GM19240 (cell line): Measurements from ENCODE around the gene SLC17A2.
"Not testable (repeated sequence)": the region's sequence is repeated elsewhere in the genome, so short reads cannot be mapped to it uniquely, and the experiment has no call there.

Experiments
- DNase-seq: peaks from one replicate; pipeline ENCODE4 v3.0.0; 2011; ENCODE audit warnings: low spot score; ENCODE audit not compliant: insufficient read length

The SLC17A2 gene

DNA sequence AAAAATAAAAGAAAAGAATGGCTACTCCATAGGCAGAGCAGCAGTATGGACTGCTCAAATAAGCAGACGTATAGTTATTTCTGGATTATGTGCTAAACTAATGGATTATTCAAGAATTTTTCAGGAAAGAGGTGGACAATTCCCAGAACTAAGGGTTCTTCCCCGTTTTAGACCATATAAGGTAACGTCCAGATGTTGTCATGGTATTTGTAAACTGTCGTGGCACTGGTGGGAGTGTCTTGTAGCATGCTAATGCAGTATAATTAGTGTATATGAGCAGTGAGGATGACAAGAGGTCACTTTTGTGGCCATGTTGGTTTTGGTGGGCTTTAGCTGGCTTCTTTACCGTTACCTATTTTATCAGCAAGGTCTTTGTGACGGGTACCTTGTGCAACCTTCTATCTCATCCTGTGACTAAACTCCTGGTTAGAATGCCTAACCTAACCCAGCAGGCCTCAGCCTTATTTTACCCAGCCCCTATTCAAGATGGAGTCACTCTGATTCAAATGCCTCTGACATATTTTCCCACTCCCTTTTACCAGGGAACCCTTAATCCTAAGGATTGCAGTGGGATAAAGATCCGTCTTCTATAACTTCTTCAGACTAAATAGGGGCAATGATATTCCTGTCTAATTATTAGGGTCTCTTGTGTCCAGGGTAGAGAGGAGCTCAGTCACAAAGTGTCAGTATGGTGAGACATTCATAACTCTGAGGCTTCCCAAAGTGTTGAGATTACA is 21.0 kb upstream of the SLC17A2 start:
- DNase-seq: no peak

DNA sequence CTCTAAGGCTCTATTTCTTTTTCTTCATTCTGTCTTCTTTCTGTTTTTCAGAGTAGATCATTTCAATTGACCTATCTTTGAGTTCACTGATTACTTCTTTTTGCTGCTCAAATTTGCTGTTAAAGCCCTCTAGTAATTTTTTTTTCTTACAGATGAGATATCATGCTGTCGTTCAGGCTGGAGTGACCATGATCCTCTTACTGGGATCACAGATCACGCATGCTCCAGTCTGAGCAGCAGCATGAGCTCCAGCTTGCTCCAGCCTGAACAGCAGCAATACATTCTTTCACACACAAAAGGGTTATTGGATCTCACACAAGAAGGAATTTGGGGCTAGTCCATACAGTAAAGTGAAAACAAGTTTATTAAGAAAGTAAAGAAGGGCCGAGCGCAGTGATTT is 19.8 kb upstream of the SLC17A2 start:
- no peak for DNase-seq

- no peak for DNase-seq
Measured at GRCh38 chr6:25949695-25950094, 19.2 kb upstream of the SLC17A2 start.

DNA sequence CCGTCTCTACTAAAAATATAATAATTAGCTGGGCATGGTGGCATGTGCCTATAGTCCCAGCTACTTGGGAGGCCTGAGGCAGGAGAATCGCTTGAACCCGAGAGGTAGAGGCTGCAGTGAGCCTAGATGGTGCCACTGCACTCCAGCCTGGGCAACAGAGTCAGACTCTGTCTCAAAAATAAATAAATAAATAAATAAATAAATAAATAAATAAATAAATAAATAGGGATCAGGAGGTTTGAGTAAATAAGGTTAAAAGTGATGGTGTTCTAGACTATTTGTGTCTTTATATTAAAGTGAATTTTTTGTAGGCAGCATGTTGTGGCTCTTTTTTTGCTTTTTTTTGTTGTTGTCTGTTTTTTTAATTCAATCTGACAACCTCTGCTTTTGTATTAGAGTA is 17.0 kb upstream of the SLC17A2 start:
- not testable (repeated sequence) for DNase-seq

- DNase-seq: no peak
Measured at GRCh38 chr6:25946631-25947030, 16.1 kb upstream of the SLC17A2 start.

DNA sequence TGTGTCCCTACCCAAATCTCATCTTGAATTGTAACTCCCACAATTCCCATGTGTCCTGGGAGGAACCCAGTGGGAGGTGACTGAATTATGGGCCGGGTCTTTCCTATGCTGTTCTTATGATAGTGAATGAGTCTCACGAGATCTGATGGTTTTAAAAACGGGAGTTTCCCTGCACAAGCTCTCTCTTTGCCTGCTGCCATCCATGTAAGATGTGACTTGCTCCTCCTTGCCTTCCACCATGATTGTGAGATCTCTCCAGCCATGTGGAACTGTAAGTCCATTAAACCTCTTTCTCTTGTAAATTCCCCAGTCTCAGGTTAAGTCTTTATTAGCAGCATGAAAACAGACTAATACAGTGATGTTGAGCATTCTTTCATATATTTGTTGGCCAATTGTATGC is 15.2 kb upstream of the SLC17A2 start:
- not testable (repeated sequence) for DNase-seq

DNA sequence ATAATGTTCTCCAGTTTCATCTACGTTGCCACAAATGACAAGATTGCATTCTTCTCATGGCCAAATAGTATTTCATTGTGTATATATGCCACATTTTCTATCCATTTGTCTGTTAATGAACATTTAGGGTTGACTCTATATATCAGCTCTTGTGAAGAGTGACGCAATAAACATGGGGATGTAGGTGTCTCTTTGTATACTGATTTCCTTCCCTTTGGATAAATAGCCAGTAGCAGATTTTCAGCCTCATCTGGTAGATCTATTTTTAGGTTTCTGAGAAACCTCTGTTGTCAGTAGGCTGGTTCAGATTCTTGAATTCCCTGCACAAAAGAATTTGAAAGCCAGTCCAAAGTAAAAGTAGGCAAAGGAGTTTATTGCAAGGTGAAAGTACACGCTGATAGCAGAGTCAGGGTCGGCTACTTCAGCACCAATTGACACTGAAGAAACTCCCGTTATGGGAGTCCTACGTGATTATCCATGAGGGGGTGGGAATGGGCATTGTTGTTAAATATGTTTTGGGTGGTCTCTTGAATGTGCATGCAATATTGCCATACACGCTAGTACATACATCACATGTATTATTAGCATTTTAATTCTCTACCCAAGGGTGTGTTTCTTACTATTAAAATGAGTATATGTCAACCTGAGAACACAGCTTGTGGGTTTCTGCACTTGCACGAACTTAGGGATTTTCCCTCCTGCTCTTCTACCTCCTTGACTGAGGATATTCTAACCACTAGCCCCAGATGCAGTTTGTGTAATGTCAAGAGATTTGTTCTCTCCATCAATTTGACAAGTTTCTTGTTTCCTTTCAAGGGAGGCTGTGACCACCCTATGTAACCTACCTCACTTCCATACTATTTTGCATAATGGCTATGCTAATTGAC is 14.4 kb upstream of the SLC17A2 start:
- DNase-seq: no peak

DNA sequence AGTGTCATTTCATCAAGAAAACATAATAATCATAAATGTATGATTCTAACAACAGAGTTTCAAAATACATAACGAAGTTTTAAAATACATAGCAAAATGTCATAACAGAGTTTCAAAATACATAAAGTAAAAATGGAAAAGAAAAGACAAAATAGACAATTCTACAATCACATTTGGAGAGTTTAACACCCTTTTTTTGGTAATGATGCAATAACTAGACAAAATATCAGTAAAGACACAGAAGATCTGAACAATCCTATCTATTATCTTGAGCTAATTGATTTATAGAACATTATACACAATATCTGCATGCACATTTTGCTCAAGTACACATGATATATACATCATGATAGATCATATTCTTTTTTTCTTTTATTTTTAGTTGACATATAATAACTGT is 13.4 kb upstream of the SLC17A2 start:
- no peak for DNase-seq

DNA sequence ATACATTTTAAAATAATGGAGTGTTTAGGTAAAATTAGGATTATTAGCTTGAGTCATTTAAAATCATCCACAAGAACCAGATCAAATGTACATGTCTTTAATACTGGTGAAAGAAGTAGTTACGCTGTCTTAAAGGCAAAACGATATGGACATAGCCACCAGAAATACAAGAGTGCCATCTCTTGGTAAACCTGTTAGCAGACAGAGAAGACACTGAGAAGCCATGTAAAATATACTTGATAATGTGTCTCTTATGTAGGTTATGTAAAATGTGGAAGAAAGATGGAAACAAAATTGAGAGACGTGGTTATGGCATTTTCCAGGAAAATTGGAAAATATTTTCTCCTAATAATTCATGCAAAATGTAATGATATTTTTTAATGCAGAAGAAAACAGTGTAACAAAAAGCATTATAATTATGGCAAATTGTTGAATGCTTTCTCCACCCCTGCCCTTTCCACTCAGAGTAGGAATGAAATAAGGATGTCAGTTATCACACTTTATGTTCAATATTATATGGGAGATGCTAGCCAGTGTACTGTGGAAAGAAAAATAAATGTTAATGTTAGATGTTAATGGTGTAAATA is 12.2 kb upstream of the SLC17A2 start:
- no peak for DNase-seq

DNA sequence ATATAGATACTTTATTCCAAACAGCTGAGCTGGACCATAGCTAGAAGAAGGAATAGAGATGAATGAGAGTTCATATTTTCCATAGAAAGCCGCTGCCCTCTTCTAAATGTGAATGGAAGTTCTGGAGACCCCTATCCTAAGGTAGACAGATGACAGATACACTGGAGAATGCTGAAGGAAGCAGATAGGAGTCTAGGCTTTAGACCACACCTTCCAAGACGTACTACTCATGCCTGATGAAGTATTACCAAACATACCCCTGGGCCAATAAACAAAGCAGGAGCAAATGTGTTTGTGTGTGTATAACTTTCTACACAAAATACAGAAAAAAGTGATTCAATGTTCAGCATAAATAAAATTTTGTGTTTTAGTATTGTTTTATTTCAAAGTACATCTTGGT is 9.1 kb upstream of the SLC17A2 start:
- no peak for DNase-seq

DNA sequence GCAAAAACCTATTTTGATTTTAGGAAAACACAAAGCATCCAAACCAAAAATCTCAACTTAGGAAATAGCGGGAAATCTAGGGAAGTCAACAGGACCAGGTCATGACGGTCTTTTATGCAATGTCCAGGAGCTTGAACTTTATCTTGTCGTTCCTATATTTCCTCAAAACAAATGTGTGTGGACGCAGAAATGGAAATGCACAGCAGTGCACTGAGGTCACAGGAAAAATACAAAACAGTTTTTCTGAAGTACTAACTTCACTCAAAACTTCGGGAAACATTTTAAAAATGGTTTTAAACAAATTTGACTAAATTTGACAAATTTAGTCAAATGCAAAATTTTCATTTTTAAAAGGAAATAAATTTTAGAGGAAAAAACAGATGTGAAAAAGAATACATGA is 5.5 kb upstream of the SLC17A2 start:
- no peak for DNase-seq

DNA sequence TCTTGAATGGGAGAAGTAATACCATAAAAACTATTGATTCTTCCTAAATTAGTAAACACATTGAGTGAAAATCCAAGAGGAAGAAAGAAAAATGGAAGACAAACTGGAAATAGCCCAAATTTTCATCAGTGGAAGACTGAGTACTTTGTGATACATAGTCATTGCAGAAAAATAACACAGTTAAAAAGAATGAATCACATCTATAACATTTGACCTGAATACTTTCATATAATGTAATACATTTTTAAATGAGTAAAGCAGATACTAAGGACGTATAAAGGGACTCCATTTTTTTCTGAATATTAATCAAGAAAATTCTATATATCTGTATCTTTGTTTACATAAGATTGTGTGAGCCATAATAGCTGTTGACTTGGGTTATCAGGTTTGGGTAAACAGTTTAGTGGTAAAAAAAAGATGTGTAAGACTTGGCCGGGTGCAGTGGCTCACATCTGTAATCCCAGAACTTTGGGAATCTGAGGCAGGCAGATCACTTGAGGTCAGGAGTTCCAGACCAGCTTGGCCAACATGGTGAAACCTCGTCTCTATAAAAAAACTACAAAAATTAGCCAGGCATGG is 4.3 kb upstream of the SLC17A2 start:
- DNase-seq: no peak

GRCh38 chr6:25934156-25934555 is 3.7 kb upstream of the SLC17A2 start:
- no peak for DNase-seq

DNA sequence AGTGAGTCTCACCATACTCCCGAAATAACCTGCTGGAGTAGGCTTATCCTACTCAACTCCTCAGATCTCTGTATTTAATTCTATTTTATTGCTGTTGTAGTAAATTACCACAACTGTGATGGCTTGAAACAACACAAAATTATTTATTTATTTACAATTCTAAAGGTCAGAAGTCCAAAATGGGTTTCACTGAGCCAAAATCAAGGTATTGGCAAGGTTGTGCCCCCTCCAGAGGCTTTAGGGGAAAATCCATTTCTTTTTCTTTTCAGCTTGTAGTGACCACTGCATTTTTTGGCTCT is 869 bp upstream of the SLC17A2 start:
- no peak for DNase-seq

DNA sequence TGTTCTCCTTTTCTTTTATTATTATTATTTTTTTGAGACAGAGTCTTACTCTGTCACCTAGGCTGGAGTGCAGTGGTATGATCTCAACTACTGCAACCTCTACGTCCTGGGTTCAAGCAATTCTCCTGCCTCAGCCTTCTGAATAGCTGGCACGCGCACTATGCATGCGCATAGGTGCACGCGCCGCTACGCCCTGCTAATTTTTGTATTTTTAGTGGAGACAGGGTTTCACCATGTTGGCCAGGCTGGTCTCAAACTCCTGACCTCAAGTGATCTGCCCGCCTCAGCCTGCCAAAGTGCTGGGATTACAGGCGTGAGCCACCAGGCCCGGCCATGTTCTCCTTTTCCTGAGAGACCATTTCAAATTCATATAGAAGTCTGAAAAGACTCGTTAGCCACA is 706 bp downstream of the SLC17A2 start:
- DNase-seq: not testable (repeated sequence)

DNA sequence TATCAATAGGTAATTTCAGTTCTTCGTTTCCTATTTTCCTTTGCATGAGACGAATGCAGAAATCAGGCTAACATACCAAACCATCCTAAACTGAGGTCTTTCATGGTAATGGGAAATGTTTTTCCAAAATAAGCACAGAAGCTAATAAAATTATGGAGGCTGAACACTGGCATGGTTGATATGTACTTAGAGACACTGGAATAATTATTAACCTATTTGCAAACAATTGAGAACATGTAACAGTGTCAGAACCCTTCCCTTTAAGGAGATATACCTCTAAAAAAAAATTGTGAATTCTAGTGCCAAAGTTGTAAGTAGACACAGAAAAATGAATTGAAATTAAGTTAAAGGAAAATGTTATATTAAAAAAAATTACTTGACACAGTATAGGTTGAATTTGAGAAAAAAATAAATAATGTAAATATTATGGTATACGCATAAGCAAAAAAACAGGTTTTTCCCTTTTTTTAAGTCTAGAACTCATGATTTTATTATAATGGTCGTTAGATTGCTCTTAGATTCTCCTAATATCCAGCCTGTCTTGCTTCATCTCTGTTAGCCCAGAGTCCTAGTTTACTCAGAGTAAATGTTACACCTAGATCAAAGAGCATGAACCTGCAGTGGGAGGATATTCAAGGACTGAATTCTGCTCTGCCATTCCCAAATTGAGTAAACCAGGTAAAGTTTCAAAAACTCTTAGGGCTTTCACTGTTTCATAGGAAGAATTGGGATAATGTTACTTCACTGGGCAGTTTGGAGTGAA is 1.7 kb downstream of the SLC17A2 start:
- no peak for DNase-seq

GRCh38 chr6:25927756-25928216 is 2.7 kb downstream of the SLC17A2 start:
- no peak for DNase-seq

DNA sequence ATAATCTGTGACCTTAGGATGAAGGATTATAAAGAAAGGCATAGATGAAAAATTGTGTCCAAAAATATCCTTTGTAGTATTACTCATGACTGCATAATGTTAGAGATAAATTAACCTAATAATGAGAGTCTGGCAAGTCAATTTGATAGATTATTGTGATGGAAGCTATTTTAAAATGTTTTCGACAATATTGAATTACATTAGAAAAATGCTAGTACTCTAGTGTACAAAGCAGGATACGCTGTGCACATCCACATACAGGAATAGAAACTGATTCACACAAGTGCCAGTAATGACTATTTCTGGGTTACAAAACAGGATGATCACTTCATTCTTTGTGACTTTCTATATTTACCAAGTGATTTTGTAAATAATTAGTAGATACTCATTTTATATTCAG is 3.3 kb downstream of the SLC17A2 start:
- DNase-seq: no peak

- DNase-seq: no peak
Measured at GRCh38 chr6:25925876-25926275, 4.6 kb downstream of the SLC17A2 start.

DNA sequence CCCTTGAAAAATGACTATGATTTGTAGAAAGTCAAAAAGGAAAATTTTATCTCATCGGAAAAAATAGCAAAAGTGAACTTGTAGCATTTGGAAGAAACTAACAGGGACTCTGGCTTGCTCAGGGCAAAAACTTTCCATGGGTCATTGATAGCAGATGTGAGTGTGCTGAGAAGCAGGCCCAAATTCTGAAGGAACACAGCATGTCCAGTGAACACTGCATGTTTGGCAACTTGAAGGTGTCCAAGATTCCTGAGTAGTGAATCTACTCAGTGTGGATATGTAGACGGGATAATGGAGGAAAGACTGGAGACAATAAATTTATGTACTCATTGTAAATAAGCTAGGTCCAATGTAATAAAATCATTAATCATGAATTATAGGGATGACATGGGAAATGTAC is 8.2 kb downstream of the SLC17A2 start:
- no peak for DNase-seq

- no peak for DNase-seq
Measured at GRCh38 chr6:25921525-25922203, 8.8 kb downstream of the SLC17A2 start.
